NCI-H1105 treated with DMSO at 0.1 percent for 48 hours (cell line): Measurements from ENCODE around the gene AUTS2.

Experiments used
- DNase-seq: peaks from one replicate; lab custom pipeline; 2025; lab: John Stamatoyannopoulos, UW

AUTS2 gene

GRCh38 chr7:70069977-70070376 lies 471.7 kb downstream of the AUTS2 start:
- no peak for DNase-seq

DNA sequence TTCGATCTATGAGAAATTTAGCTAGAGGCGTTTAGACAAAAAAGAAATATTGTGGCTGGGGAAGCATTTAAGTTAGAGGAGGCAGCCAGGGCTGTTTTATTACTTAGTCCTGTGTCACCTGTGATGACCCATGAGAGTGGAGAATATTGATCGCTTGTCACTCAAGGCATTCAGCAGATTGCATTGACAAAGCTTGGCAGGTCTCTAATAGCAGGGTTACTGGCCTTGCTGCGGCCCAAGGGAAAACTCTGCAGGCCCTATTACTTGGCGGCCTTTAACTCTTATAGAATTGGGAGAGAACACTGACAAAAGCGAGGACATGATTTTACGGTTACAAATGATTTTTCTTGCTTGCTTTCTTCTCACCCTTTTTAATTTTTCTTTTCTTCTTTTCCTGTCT lies 473.5 kb downstream of the AUTS2 start:
- DNase-seq, result peak; percentile 88

DNA sequence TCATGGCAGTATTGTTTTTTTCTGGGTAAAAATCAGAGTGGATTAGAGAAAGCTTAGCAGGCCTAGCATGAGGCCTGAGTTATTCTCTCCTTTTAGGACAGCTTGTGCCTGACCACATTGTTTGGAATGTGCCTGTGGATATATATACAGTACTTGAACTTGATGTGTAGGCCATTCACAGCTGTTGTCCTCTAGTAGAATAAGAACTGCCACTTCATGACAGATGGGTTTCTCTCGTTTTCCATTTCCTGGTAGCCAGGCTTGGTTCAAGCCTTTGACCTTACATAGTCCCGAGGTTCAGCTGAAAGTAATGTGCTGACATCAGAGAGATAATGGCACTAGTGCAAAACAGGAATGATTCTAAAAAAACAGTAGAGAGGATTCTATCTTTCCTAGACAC lies 473.9 kb downstream of the AUTS2 start:
- no peak for DNase-seq

GRCh38 chr7:70076325-70076724 lies 478.1 kb downstream of the AUTS2 start:
- DNase-seq, result no peak

DNA sequence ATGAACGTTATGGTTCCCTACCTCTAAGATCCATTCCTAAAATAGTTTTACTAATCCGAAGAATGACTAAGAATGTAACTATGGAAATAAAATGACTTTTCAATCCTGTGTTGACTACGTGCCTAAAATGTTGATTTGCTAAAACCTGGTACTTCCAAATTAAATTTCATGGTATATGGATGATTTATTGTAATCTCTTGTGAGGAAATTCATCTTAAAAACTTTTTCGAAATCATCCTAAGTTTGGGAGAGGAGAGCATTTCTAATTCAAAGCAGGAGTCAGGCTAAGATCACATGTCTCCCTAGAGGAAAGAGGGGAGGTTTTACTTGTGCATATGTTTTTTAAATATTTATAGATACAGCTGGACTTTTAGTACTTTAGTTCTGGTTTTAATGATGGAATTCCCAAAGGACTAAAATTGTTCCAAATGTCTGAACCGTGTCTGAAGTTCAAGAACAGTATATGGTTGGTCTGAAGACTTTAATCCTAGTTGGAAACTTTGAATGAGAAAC lies 483.9 kb downstream of the AUTS2 start:
- DNase-seq, result no peak

- DNase-seq, result no peak
These were observed 493.1 kb downstream of the AUTS2 start for GRCh38 chr7:70091362-70091761.

DNA sequence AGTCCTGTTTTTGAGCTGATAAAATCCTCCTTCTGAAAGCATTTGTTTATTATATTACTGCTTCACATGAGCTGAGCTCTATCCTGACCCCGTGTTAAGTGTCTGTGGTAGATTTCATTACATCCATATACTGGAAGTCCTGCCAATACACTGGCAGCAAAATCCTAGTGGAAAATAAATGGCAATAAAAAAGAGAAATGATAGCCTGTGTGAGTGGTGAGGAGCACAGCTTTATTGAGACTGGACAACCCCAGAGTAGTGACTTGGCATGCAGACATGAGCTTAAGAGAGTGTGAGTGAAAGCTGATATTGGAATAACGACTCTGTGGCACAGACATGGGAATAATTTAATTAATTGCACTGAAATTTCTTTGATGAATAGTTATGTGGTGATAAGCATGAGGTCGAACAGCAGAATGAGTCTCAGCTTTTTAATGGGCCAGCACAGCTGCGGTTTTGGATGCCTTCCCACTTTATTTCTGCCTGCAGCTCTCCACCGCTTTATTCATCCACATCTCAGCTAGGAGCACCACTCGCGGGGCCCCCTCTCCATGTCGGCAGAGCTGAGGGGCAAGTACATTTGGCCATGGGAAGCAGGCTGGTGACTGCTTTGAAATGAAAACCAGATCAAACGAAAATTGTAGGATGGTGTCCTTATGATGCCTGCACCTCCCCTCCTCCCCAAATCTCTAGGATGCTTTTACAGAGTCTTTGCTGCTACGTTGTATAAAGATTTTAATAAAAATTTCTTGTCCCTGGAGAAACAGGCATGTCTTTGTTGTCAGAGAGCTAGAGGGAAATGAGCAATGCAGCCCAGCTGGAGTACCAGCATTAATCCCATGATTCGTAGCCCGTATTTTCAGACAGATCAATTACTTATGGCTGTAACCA lies 494.3 kb downstream of the AUTS2 start:
- peak; percentile 99 for DNase-seq

GRCh38 chr7:70093205-70093904 lies 495.1 kb downstream of the AUTS2 start:
- peak; percentile 37 for DNase-seq

- DNase-seq, result no peak
These were observed 496.6 kb downstream of the AUTS2 start for GRCh38 chr7:70094831-70095230.

GRCh38 chr7:70097645-70098044 lies 499.4 kb downstream of the AUTS2 start:
- peak; percentile 81 for DNase-seq

GRCh38 chr7:70098133-70098561 lies 499.9 kb downstream of the AUTS2 start:
- DNase-seq, result peak; percentile 91

GRCh38 chr7:70098905-70099672 lies 500.8 kb downstream of the AUTS2 start:
- DNase-seq, result no peak

GRCh38 chr7:70104243-70104642 lies 506.0 kb downstream of the AUTS2 start:
- no peak for DNase-seq

- no peak for DNase-seq
These were observed 514.8 kb downstream of the AUTS2 start for GRCh38 chr7:70113078-70113477.

DNA sequence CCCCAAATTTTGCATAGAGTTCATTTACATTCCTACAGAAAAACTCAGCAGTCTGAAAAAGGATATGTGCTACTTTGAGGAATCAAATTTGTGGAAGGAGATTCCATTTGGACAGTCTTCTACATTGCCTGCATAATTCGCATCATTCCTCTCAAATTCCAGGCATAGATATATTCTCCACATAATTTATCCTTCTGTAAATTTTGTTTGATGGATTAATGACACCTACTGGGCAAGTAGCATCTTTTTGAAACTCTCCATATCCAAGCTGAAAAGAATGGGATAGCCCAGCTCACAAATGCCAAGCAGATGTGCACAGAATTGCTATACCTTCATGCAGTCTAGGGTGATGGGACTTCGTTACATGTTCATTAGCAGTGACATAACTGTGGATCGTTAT lies 515.3 kb downstream of the AUTS2 start:
- no peak for DNase-seq

DNA sequence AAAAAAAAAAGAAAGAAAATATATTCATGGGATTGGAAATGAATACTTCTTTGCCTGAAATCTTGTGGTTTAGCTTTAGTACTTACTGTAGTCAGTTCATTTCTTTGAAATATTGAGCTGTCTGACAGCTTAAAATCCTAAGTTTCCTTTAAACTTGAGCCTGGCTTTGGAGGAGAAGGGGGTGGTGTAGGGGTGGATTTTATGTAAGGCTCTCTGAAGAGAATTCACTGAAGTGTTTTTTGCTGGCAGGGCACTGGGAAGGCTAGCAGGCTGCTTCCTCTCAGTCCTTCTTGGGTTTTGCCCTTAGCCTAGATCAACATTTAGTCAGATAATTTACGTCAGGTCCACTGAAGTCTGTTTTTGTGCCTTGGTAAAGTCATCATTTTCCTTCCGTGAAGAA lies 516.5 kb downstream of the AUTS2 start:
- no peak for DNase-seq

DNA sequence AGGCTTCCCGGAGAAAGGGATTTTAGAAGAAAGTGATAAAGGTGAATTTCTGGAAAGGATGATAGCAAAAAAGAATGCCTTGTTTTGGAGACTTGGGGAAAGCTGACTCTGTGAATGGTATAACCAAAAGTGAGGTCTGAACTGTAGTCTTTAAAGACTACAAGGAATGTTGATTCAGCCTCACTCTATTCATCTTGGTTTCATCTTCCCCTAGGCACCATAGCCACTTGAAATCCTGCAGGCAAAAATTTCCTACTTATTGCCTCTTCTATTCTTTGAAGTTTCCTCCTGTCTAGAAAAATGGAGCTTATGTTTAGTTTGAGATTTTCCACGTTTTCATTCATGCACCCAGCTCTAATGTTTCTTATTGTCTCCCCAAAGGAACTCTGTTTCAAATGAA lies 518.0 kb downstream of the AUTS2 start:
- DNase-seq, result no peak

GRCh38 chr7:70116867-70117266 lies 518.6 kb downstream of the AUTS2 start:
- DNase-seq, result no peak

DNA sequence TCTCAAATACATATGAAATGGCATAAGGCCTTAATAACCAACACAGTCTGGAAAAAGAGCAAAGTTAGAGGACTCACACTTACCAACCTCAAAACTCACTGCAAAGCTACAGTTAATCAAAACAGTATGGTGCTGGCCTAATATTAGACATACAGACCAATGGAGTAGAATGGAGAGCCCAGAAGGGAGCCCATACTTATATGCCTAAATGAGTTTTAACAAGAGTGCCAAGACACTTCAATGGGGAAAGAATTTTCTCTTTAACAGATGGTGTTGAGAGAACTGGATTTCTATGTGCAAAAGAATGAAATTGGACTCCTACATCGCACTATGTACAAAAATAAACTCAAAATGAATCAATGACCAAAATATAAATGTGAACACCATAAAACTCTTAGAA lies 522.6 kb downstream of the AUTS2 start:
- DNase-seq, result no peak

- DNase-seq, result peak; percentile 44
These were observed 533.5 kb downstream of the AUTS2 start for GRCh38 chr7:70131817-70132216.

GRCh38 chr7:70132226-70132851 lies 534.1 kb downstream of the AUTS2 start:
- peak; percentile 34 for DNase-seq
